GM21515 (cell line): ENCODE data around the gene BLOC1S1.
"Not testable (repeated sequence)": the region's sequence is repeated elsewhere in the genome, so short reads cannot be mapped to it uniquely, and the experiment has no call there.

Source experiments
- ATAC-seq: cut with Tn5 transposase; IDR thresholded peaks from one replicate; pipeline ENCODE4 v1.9.1; 2021; ENCODE audit not compliant: unreplicated experiment

Gene BLOC1S1

GRCh38 chr12:55743406-55744339 lies 27.8 kb downstream of the BLOC1S1 start:
- ATAC-seq = no peak

- no peak for ATAC-seq
Observed at GRCh38 chr12:55744340-55745030, 28.6 kb downstream of the BLOC1S1 start.

GRCh38 chr12:55745361-55746173 lies 29.7 kb downstream of the BLOC1S1 start:
- no peak for ATAC-seq

GRCh38 chr12:55746174-55746912 lies 30.5 kb downstream of the BLOC1S1 start:
- ATAC-seq = no peak

- no peak for ATAC-seq
Observed at GRCh38 chr12:55746913-55747231, 31.0 kb downstream of the BLOC1S1 start.

GRCh38 chr12:55748230-55748993 lies 32.6 kb downstream of the BLOC1S1 start:
- no peak for ATAC-seq

- ATAC-seq = no peak
Observed at GRCh38 chr12:55755246-55755645, 39.4 kb downstream of the BLOC1S1 start.

GRCh38 chr12:55757701-55758100 lies 41.9 kb downstream of the BLOC1S1 start:
- no peak for ATAC-seq

GRCh38 chr12:55758575-55758974 lies 42.7 kb downstream of the BLOC1S1 start:
- ATAC-seq = not testable (repeated sequence)

- ATAC-seq = no peak
Observed at GRCh38 chr12:55760663-55761062, 44.8 kb downstream of the BLOC1S1 start.

- ATAC-seq = no peak
Observed at GRCh38 chr12:55762646-55763045, 46.8 kb downstream of the BLOC1S1 start.

- no peak for ATAC-seq
Observed at GRCh38 chr12:55765736-55766290, 50.0 kb downstream of the BLOC1S1 start.

GRCh38 chr12:55767156-55767555 lies 51.3 kb downstream of the BLOC1S1 start:
- no peak for ATAC-seq
